H9 (cell line): ENCODE data around the gene LPCAT3. TPM values are rescaled to one million over a fixed set of nuclear protein-coding genes. Genes with fewer than 3 reads are reported as not detected.

Experiments used
- DNase-seq: peaks from one replicate; pipeline ENCODE4 v3.0.0-alpha.2; 2017
- H2AFZ ChIP-seq: one replicate; pipeline ENCODE4 v1.6.1; 2013; ENCODE audit warnings: mild to moderate bottlenecking, low read length, control low read depth, moderate library complexity
- H2AK5ac ChIP-seq: 2 replicates; pipeline ENCODE4 v1.6.1; 2013; ENCODE audit warnings: low read length, control low read depth, mixed read lengths; ENCODE audit not compliant: insufficient read length
- H2BK120ac ChIP-seq: one replicate; pipeline ENCODE4 v1.6.1; 2013; ENCODE audit warnings: low read depth, mild to moderate bottlenecking, low read length, control low read depth, inconsistent platforms; ENCODE audit not compliant: poor library complexity, severe bottlenecking
- H2BK12ac ChIP-seq: 2 replicates; pipeline ENCODE4 v1.6.1; 2013; ENCODE audit warnings: low read length, control low read depth, mixed read lengths, low read depth; ENCODE audit not compliant: insufficient read length
- H2BK15ac ChIP-seq: 2 replicates; pipeline ENCODE4 v1.6.1; 2013; ENCODE audit warnings: low read depth, low read length, control low read depth
- H2BK20ac ChIP-seq: one replicate; pipeline ENCODE4 v1.6.1; 2013; ENCODE audit warnings: low read depth, mild to moderate bottlenecking, low read length, control low read depth, inconsistent platforms; ENCODE audit not compliant: poor library complexity, severe bottlenecking
- H2BK5ac ChIP-seq: 2 replicates; pipeline ENCODE4 v1.6.1; 2013; ENCODE audit warnings: low read length, control low read depth, mixed read lengths; ENCODE audit not compliant: insufficient read length
- H3K14ac ChIP-seq: 2 replicates; pipeline ENCODE4 v1.6.1; 2013; ENCODE audit warnings: low read length, control low read depth; ENCODE audit not compliant: insufficient read depth
- H3K18ac ChIP-seq: 2 replicates; pipeline ENCODE4 v1.6.1; 2013; ENCODE audit warnings: low read depth, mild to moderate bottlenecking, mixed read lengths, low read length, control low read depth; ENCODE audit not compliant: insufficient read length
- H3K23ac ChIP-seq: 2 replicates; pipeline ENCODE4 v1.6.1; 2013; ENCODE audit warnings: low read length, control low read depth, mixed read lengths, low read depth; ENCODE audit not compliant: insufficient read length
- H3K23me2 ChIP-seq: 2 replicates; pipeline ENCODE4 v1.6.1; 2013; ENCODE audit warnings: low read depth, mild to moderate bottlenecking, mixed read lengths, low read length, control low read depth; ENCODE audit not compliant: insufficient read length, poor library complexity, severe bottlenecking
- H3K27ac ChIP-seq: 2 replicates; pipeline ENCODE4 v1.5.1; 2013; ENCODE audit warnings: low read length, control low read depth, mixed read lengths, low read depth; ENCODE audit not compliant: insufficient read length
- H3K27me3 ChIP-seq: 2 replicates; pipeline ENCODE4 v1.6.1; 2013; ENCODE audit warnings: low read length, control low read depth, inconsistent platforms; ENCODE audit not compliant: insufficient read depth
- H3K4ac ChIP-seq: 2 replicates; pipeline ENCODE4 v1.6.1; 2013; ENCODE audit warnings: low read depth, mild to moderate bottlenecking, control low read depth, inconsistent platforms, low read length, moderate library complexity
- H3K4me1 ChIP-seq: 2 replicates; pipeline ENCODE4 v1.6.1; 2013; ENCODE audit warnings: low read length, control low read depth, inconsistent platforms; ENCODE audit not compliant: insufficient read depth
- H3K4me2 ChIP-seq: 2 replicates; pipeline ENCODE4 v1.6.1; 2013; ENCODE audit warnings: low read length, control low read depth, mixed read lengths; ENCODE audit not compliant: insufficient read length, insufficient read depth
- H3K56ac ChIP-seq: 2 replicates; pipeline ENCODE4 v1.6.1; 2013; ENCODE audit warnings: low read depth, mild to moderate bottlenecking, mixed read lengths, low read length, control low read depth; ENCODE audit not compliant: insufficient read length
- H3K79me1 ChIP-seq: 2 replicates; pipeline ENCODE4 v1.6.1; 2013; ENCODE audit warnings: low read depth, mild to moderate bottlenecking, moderate library complexity, low read length, control low read depth, inconsistent platforms; ENCODE audit not compliant: insufficient read depth, poor library complexity, severe bottlenecking
- H3K79me2 ChIP-seq: 2 replicates; pipeline ENCODE4 v1.6.1; 2013; ENCODE audit warnings: low read length, control low read depth, inconsistent platforms; ENCODE audit not compliant: insufficient read depth
- H3K9ac ChIP-seq: 2 replicates; pipeline ENCODE4 v1.6.1; 2013; ENCODE audit warnings: low read length, control low read depth, mixed read lengths; ENCODE audit not compliant: insufficient read length; ENCODE audit errors: extremely low read depth
- H3K9me3 ChIP-seq: one replicate; pipeline ENCODE4 v1.6.1; 2013; ENCODE audit warnings: low read depth, low read length, inconsistent platforms; ENCODE audit not compliant: control insufficient read depth
- H3T11ph ChIP-seq: one replicate; pipeline ENCODE4 v1.6.1; 2013; ENCODE audit warnings: mild to moderate bottlenecking, low read length, control low read depth, inconsistent platforms
- H4K20me1 ChIP-seq: one replicate; pipeline ENCODE4 v1.6.1; 2013; ENCODE audit not compliant: control insufficient read depth, insufficient read length, insufficient read depth
- H4K5ac ChIP-seq: 2 replicates; pipeline ENCODE4 v1.6.1; 2013; ENCODE audit warnings: low read depth, mild to moderate bottlenecking, mixed read lengths, low read length, control low read depth; ENCODE audit not compliant: insufficient read length
- H4K8ac ChIP-seq: replicated peaks from 2 replicates; pipeline ENCODE4 v1.6.1; 2013; ENCODE audit warnings: low read length, control low read depth, mixed read lengths, low read depth; ENCODE audit not compliant: insufficient read length
- H4K91ac ChIP-seq: 2 replicates; pipeline ENCODE4 v1.6.1; 2013; ENCODE audit warnings: low read depth, mild to moderate bottlenecking, moderate library complexity, mixed read lengths, low read length, control low read depth; ENCODE audit not compliant: insufficient read length
- H3K27ac Mint-ChIP-seq, 3 experiments: 2 replicates in 2 of 3; 3 replicates in 1 of 3; pipeline ENCODE4 v1.8.0; 2020 to 2021; ENCODE audit warnings: mixed read lengths in 3 of 3, mild to moderate bottlenecking in 1 of 3, moderate library complexity in 1 of 3
- H3K27me3 Mint-ChIP-seq: 2 replicates; pipeline ENCODE4 v1.8.0; 2021; ENCODE audit warnings: low read depth, mild to moderate bottlenecking, moderate library complexity, mixed read lengths
- H3K36me3 Mint-ChIP-seq, 3 experiments: 2 replicates in 2 of 3; 3 replicates in 1 of 3; pipeline ENCODE4 v1.8.0; 2020 to 2021; ENCODE audit warnings: low read depth in 3 of 3, mixed read lengths in 3 of 3; ENCODE audit not compliant: insufficient read depth in 1 of 3
- H3K4me1 Mint-ChIP-seq, 2 experiments: 2 replicates each; pipeline ENCODE4 v1.8.0; 2020; ENCODE audit warnings: mixed read lengths in 2 of 2
- H3K4me3 Mint-ChIP-seq, 2 experiments: 2 replicates in 1 of 2; 3 replicates in 1 of 2; pipeline ENCODE4 v1.8.0; 2020 to 2021; ENCODE audit warnings: mild to moderate bottlenecking in 2 of 2, mixed read lengths in 2 of 2, moderate library complexity in 1 of 2
- H3K9me3 Mint-ChIP-seq, 2 experiments: 2 replicates in 1 of 2; 3 replicates in 1 of 2; pipeline ENCODE4 v1.8.0; 2020; ENCODE audit warnings: mild to moderate bottlenecking in 2 of 2, mixed read lengths in 2 of 2, moderate library complexity in 1 of 2
- CTCF ChIP-seq: fragments of 200-600 bp; sonication (generic); conservative IDR thresholded peaks from 3 replicates; pipeline ENCODE4 v1.8.0; 2021; ENCODE audit warnings: antibody characterized with exemption, mild to moderate bottlenecking
- total RNA-seq: library from RNA; stranded (reverse); gene quantifications from 2 replicates; pipeline ENCODE4 v1.2.1, GENCODE V29; 2021

LPCAT3 gene
- total RNA-seq, 1 experiment from 2014 or later: 47.7 TPM

- no peak for DNase-seq
- Histone ChIP-seq H3K79me2 (no peaks in the 10 kb centered on the region), H2BK15ac (no peak overlapping the region), H2BK5ac (no peak overlapping the region), H3K27ac (no peak overlapping the region), H2AK5ac (no peak overlapping the region), H4K91ac (no peak overlapping the region), H3K9me3 (no peaks in the 10 kb centered on the region), H3K27me3 (no peaks in the 10 kb centered on the region), H3T11ph (no peak overlapping the region), H3K9ac (no peak overlapping the region), H3K4me2 (no peak overlapping the region), H3K18ac (no peak overlapping the region), H4K20me1 (no peaks in the 10 kb centered on the region), H3K23ac (no peak overlapping the region), H2AFZ (no peak overlapping the region), H3K4ac (no peak overlapping the region), H3K79me1 (no peaks in the 10 kb centered on the region), H2BK12ac (no peak overlapping the region), H3K56ac (no peak overlapping the region), H3K23me2 (no peaks in the 10 kb centered on the region), H3K14ac (no peak overlapping the region), H4K8ac (no peak overlapping the region), H4K5ac (no peak overlapping the region), H2BK20ac (no peak overlapping the region), H2BK120ac (no peak overlapping the region), H3K4me1 (no peaks in the 10 kb centered on the region; the same call in 1 of the 2 replicates)
- H3K27ac Mint-ChIP-seq: no peak overlapping the region
- no peak for TF ChIP-seq CTCF
- no peaks in the 10 kb centered on the region for H3K9me3 Mint-ChIP-seq
- H3K4me3 Mint-ChIP-seq: no peak overlapping the region
- H3K4me1 Mint-ChIP-seq: peaks cover 3 to 10% of the 10 kb centered on the region in 2 experiments
- no peaks in the 10 kb centered on the region; the same call in 1 of the 2 replicates for H3K27me3 Mint-ChIP-seq
- peaks cover 16 to 63% (median 60%) of the 10 kb centered on the region in 3 experiments; a peak in 6 of 7 replicates for H3K36me3 Mint-ChIP-seq
These were observed 37.5 kb downstream of the LPCAT3 start for GRCh38 chr12:6980740-6981139.
